Brain microvascular endothelial cell (primary cell): ENCODE results near the gene SBF2.

Experiments
- DNase-seq: peaks from one replicate; pipeline ENCODE4 v3.0.0-alpha.2; 2020
- H3K27ac ChIP-seq: fragments of 250-450 bp; sonication (Bioruptor Pico); 2 replicates; pipeline ENCODE4 v1.5.1; 2020; ENCODE audit warnings: mild to moderate bottlenecking, moderate library complexity
- H3K27me3 ChIP-seq: fragments of 250-450 bp; sonication (Bioruptor Pico); replicated peaks from 2 replicates; pipeline ENCODE4 v1.5.1; 2020; ENCODE audit warnings: mild to moderate bottlenecking
- H3K36me3 ChIP-seq: fragments of 250-450 bp; sonication (Bioruptor Pico); replicated peaks from 2 replicates; pipeline ENCODE4 v1.5.1; 2020; ENCODE audit warnings: mild to moderate bottlenecking
- H3K4me3 ChIP-seq: 2 replicates; pipeline ENCODE4 v1.5.1; 2011; ENCODE audit warnings: low read depth, mild to moderate bottlenecking, control low read depth, low read length, moderate library complexity
- in situ Hi-C: cut with HindIII; loops from 2 replicates; pipeline ENCODE4 v1.10.0; 2017; ENCODE audit warnings: low sequenced_read_pairs, low pct_ligation_motif_present
- TF ChIP-seq, protein P1 (sequence below): IDR thresholded peaks from 2 replicates; pipeline ENCODE4 v1.5.1; 2011; ENCODE audit warnings: low read depth, mild to moderate bottlenecking, moderate library complexity, low read length, control low read depth, inconsistent platforms; ENCODE audit errors: missing control alignments

Gene SBF2

DNA sequence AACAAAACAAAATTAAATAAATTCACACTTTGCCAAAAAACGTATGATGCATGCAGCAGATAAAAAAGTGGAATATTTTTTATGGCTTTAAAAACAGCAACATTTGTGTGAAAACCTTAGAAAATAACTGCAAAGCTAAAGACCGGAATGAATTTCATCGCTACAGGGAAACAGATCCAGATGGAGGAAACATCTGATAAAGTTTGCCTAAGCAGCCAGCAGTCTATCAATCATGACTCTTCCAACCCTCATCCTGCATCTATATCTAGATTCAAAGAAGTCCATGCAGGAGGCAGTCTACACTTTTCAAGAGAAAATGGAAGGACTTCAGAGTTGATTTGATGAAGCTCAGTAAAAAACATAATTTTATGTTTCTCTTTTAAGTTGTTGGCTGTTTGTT lies 503.3 kb downstream of the SBF2 start:
- Histone ChIP-seq H3K36me3 (peaks cover 12% of the 10 kb centered on the region), H3K27ac (no peak overlapping the region), H3K27me3 (no peaks in the 10 kb centered on the region), H3K4me3 (no peak overlapping the region)
- in situ Hi-C loops = no loop called here
- DNase-seq = no peak
- TF ChIP-seq, protein P1, sequence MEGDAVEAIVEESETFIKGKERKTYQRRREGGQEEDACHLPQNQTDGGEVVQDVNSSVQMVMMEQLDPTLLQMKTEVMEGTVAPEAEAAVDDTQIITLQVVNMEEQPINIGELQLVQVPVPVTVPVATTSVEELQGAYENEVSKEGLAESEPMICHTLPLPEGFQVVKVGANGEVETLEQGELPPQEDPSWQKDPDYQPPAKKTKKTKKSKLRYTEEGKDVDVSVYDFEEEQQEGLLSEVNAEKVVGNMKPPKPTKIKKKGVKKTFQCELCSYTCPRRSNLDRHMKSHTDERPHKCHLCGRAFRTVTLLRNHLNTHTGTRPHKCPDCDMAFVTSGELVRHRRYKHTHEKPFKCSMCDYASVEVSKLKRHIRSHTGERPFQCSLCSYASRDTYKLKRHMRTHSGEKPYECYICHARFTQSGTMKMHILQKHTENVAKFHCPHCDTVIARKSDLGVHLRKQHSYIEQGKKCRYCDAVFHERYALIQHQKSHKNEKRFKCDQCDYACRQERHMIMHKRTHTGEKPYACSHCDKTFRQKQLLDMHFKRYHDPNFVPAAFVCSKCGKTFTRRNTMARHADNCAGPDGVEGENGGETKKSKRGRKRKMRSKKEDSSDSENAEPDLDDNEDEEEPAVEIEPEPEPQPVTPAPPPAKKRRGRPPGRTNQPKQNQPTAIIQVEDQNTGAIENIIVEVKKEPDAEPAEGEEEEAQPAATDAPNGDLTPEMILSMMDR = no peak

DNA sequence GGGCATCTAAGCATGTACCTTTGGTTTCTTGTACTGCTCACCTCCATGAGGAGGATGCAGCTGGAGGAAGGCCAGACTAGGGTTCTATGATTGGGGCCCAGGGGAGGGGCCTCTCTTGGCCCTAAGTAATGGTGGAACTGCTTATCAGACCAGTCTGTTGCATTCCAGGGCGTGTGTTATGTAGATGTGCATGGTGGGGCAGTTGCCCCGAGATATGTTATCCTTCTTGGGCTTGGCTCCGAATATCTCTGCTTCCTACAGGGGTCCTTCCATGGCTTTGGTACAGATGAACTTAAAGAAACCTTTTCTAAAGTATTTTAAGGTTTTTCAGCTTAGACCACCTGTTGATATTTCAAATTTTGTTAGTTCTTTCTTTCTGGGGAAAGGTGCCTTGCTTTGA lies 504.1 kb downstream of the SBF2 start:
- peaks cover 14% of the 10 kb centered on the region for H3K36me3 ChIP-seq
- TF ChIP-seq, protein P1 = no peak
- DNase-seq = no peak
- H3K4me3 ChIP-seq = no peak overlapping the region
- in situ Hi-C loops = no loop called here
- H3K27ac ChIP-seq = no peak overlapping the region
- no peaks in the 10 kb centered on the region for H3K27me3 ChIP-seq

DNA sequence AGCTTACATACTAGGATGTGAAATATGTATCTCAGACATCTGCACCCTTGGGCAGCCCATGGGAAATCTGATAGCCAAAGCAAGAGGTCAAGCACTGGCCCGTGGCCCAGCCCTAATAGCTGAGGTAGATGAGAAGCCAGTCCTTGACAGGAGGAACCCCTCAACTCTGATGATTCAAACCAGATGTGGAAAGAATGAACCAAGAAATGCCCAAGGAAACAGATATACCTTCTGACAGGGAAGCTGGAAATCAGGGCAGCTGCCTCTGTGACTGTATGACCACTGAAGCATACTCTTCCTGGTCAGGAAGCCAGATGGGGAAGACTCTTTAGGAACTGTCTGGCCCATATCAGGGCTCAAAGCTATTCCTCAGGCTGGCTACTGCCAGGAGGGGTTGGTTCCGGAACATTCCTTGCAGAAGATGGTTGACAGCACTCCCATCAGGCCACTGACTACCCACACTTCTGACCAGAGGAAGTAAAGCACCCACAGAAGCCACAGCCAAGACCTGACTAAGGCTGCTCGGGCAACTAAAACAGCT lies 506.0 kb downstream of the SBF2 start:
- no peak for DNase-seq
- H3K4me3 ChIP-seq = no peak overlapping the region
- no peak overlapping the region for H3K27ac ChIP-seq
- TF ChIP-seq, protein P1 = no peak
- H3K36me3 ChIP-seq = peaks cover 19% of the 10 kb centered on the region
- no peaks in the 10 kb centered on the region for H3K27me3 ChIP-seq
- in situ Hi-C loops = no loop called here

DNA sequence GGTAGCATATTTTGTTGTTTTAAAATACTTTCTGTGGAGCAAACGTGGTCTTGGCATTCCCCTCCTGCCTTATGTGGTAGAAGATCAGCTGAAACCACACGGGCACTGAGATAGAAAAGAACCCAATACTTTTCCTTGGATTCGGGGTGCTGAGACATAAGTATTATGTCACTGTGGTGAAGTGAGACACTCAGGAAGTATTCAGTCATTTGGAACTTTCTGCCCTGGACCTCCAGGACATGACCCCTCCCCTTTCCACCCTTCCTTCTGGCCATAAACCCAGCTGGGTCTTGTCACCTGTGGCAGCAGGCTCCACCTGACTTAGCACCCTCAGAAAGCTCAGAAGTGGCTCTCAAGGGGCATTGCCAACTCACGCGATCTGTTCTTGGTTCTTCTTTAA lies 506.8 kb downstream of the SBF2 start:
- peaks cover 19% of the 10 kb centered on the region for H3K36me3 ChIP-seq
- H3K27me3 ChIP-seq = no peaks in the 10 kb centered on the region
- no peak overlapping the region for H3K27ac ChIP-seq
- TF ChIP-seq, protein P1 = no peak
- no peak for DNase-seq
- H3K4me3 ChIP-seq = no peak overlapping the region
- in situ Hi-C loops = no loop called here

DNA sequence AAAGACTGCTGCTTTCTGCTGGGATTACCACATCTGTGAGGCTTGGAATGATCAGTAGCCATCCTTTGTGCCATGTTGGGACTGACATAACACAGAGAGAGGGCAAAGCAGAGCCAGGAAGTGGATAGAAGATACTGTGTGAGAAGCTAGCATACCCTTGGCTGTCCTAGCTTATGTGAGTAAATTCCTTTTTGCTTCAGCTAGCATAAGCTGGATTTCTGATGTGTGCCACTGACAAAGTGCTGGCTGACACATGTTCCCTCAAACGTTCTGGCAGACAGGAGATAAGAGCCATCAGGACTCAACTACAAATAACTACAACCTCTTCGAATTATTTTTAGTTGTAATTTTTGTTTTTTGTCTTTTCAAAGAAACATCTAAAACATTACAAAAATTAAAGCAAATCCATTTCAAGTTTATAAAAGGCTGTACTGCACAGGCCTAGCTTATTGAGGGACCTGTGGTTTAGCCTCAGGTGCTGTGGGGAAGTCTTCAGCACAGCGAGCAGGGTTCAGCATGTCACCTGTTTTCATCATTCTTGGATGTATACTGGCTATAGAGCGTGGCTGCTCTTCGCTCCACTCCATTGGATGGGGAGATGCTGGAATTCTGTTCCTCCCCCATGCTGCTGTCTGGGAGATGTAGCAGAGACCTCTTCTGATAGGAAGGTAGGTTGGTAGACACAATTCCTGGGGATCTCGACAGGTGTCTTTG lies 509.3 kb downstream of the SBF2 start:
- TF ChIP-seq, protein P1 = no peak
- peaks cover 32% of the 10 kb centered on the region for H3K36me3 ChIP-seq
- in situ Hi-C loops = no loop called here
- H3K27ac ChIP-seq = no peak overlapping the region
- DNase-seq = no peak
- no peak overlapping the region for H3K4me3 ChIP-seq
- no peaks in the 10 kb centered on the region for H3K27me3 ChIP-seq

DNA sequence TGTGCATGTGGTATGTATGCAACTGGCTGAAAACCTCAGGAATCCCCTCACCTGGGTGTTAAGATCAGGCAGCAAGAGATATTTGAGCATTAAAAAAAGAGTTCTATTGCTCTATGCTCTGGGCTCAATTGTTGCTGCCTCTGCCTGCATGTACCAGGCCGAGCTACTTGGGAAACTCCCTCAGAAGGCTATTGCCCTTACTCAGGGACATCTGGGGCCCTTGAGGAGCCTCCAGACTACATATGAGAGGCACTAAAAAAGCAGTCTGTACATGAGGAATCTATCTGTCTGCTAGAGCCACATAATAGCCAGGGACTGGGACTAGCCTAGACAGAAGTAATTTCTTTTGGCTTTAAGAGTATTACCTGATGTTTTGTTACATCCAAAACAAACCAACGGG lies 510.0 kb downstream of the SBF2 start:
- Histone ChIP-seq H3K36me3 (peaks cover 34% of the 10 kb centered on the region), H3K27ac (no peak overlapping the region), H3K4me3 (no peak overlapping the region), H3K27me3 (no peaks in the 10 kb centered on the region)
- in situ Hi-C loops = no loop called here
- TF ChIP-seq, protein P1 = no peak
- no peak for DNase-seq
